Mesenchymal stem cell (in vitro differentiated cells and primary cell): ENCODE measurements around the gene HPCAL1.
A peak's percentile ranks its signal among the peaks of the same experiment; 100 is the strongest.

Experiments used
- DNase-seq: peaks from one replicate; pipeline ENCODE4 v3.0.0-alpha.2; 2013
- H2AFZ ChIP-seq: one replicate; pipeline ENCODE4 v1.6.1; 2013; ENCODE audit warnings: low read depth, mild to moderate bottlenecking, control low read depth, inconsistent platforms, low read length, moderate library complexity
- H2AK5ac ChIP-seq: 2 replicates; pipeline ENCODE4 v1.6.1; 2013; ENCODE audit warnings: low read length, moderate library complexity, mild to moderate bottlenecking, inconsistent platforms; ENCODE audit not compliant: severe bottlenecking
- H2BK120ac ChIP-seq: one replicate; pipeline ENCODE4 v1.6.1; 2013; ENCODE audit warnings: low read depth, mild to moderate bottlenecking, inconsistent platforms, low read length, moderate library complexity
- H2BK12ac ChIP-seq, 2 experiments: one replicate each; pipeline ENCODE4 v1.6.1; 2013; ENCODE audit warnings: inconsistent platforms in 2 of 2, low read length in 2 of 2, mild to moderate bottlenecking in 2 of 2, moderate library complexity in 2 of 2, control low read depth in 1 of 2
- H2BK15ac ChIP-seq: one replicate; pipeline ENCODE4 v1.6.1; 2013; ENCODE audit warnings: mild to moderate bottlenecking, low read depth, inconsistent platforms; ENCODE audit not compliant: poor library complexity, severe bottlenecking
- H2BK5ac ChIP-seq: 2 replicates; pipeline ENCODE4 v1.6.1; 2013; ENCODE audit warnings: low read depth, mild to moderate bottlenecking, low read length, control low read depth, inconsistent platforms; ENCODE audit not compliant: poor library complexity, severe bottlenecking
- H3K14ac ChIP-seq, 2 experiments: one replicate each; pipeline ENCODE4 v1.6.1; 2013; ENCODE audit warnings: inconsistent platforms in 2 of 2, low read length in 2 of 2, control low read depth in 1 of 2, mild to moderate bottlenecking in 1 of 2, moderate library complexity in 1 of 2
- H3K18ac ChIP-seq, 2 experiments: one replicate each; pipeline ENCODE4 v1.6.1; 2013; ENCODE audit warnings: inconsistent platforms in 2 of 2, low read length in 2 of 2, control low read depth in 1 of 2, low read depth in 1 of 2, mild to moderate bottlenecking in 1 of 2
- H3K23ac ChIP-seq, 2 experiments: one replicate each; pipeline ENCODE4 v1.6.1; 2013; ENCODE audit warnings: inconsistent platforms in 2 of 2, low read length in 2 of 2, mild to moderate bottlenecking in 2 of 2, moderate library complexity in 2 of 2, control low read depth in 1 of 2
- H3K27ac ChIP-seq: 2 replicates; pipeline ENCODE4 v1.5.1; 2013; ENCODE audit warnings: mild to moderate bottlenecking, moderate library complexity, low read length, control low read depth, inconsistent platforms; ENCODE audit not compliant: poor library complexity, severe bottlenecking
- H3K27me3 ChIP-seq, 2 experiments: 2 replicates each; pipeline versions ENCODE4 v1.6.1 to v1.7.0; 2013; ENCODE audit warnings: low read length in 2 of 2, mild to moderate bottlenecking in 2 of 2, moderate library complexity in 2 of 2, control low read depth in 1 of 2, inconsistent platforms in 1 of 2; ENCODE audit not compliant: control insufficient read depth in 1 of 2, insufficient read depth in 1 of 2
- H3K36me3 ChIP-seq, 2 experiments: 2 replicates each; pipeline versions ENCODE4 v1.6.1 to v1.7.0; 2013; ENCODE audit warnings: low read length in 2 of 2, control low read depth in 1 of 2, inconsistent platforms in 1 of 2, low read depth in 1 of 2, mild to moderate bottlenecking in 1 of 2; ENCODE audit not compliant: insufficient read depth in 2 of 2, control insufficient read depth in 1 of 2
- H3K4ac ChIP-seq, 2 experiments: one replicate each; pipeline ENCODE4 v1.6.1; 2013; ENCODE audit warnings: inconsistent platforms in 2 of 2, low read length in 2 of 2, mild to moderate bottlenecking in 2 of 2, moderate library complexity in 2 of 2, control low read depth in 1 of 2, low read depth in 1 of 2
- H3K4me1 ChIP-seq: 2 replicates; pipeline ENCODE4 v1.6.1; 2013; ENCODE audit warnings: low read depth, low read length, control low read depth; ENCODE audit not compliant: control insufficient read depth, insufficient read depth
- H3K4me2 ChIP-seq: 2 replicates; pipeline ENCODE4 v1.6.1; 2013; ENCODE audit warnings: low read length, mild to moderate bottlenecking, inconsistent platforms; ENCODE audit not compliant: poor library complexity, severe bottlenecking
- H3K4me3 ChIP-seq, 2 experiments: 2 replicates each; pipeline versions ENCODE4 v1.5.1 to v1.7.0; 2013; ENCODE audit warnings: low read length in 2 of 2, mild to moderate bottlenecking in 2 of 2, control low read depth in 1 of 2, low read depth in 1 of 2; ENCODE audit not compliant: insufficient read depth in 1 of 2
- H3K79me1 ChIP-seq: replicated peaks from 2 replicates; pipeline ENCODE4 v1.6.1; 2013; ENCODE audit warnings: mild to moderate bottlenecking, control low read depth, low read length, inconsistent platforms; ENCODE audit not compliant: poor library complexity, severe bottlenecking
- H3K9ac ChIP-seq: 2 replicates; pipeline ENCODE4 v1.7.0; 2013; ENCODE audit warnings: mild to moderate bottlenecking, low read length, moderate library complexity
- H3K9me3 ChIP-seq: 2 replicates; pipeline ENCODE4 v1.7.0; 2013; ENCODE audit warnings: mild to moderate bottlenecking, low read length; ENCODE audit not compliant: control insufficient read depth
- H4K8ac ChIP-seq: one replicate; pipeline ENCODE4 v1.6.1; 2013; ENCODE audit warnings: inconsistent platforms, mild to moderate bottlenecking, low read length, moderate library complexity
- H4K91ac ChIP-seq: one replicate; pipeline ENCODE4 v1.6.1; 2013; ENCODE audit warnings: mild to moderate bottlenecking, low read length, inconsistent platforms
- WGBS: methylation state at CpG from one replicate; pipeline ENCODE4 v1.1.7; 2013; ENCODE audit warnings: mixed read lengths; 5-methylcytosine and 5-hydroxymethylcytosine counted together

Gene HPCAL1

DNA sequence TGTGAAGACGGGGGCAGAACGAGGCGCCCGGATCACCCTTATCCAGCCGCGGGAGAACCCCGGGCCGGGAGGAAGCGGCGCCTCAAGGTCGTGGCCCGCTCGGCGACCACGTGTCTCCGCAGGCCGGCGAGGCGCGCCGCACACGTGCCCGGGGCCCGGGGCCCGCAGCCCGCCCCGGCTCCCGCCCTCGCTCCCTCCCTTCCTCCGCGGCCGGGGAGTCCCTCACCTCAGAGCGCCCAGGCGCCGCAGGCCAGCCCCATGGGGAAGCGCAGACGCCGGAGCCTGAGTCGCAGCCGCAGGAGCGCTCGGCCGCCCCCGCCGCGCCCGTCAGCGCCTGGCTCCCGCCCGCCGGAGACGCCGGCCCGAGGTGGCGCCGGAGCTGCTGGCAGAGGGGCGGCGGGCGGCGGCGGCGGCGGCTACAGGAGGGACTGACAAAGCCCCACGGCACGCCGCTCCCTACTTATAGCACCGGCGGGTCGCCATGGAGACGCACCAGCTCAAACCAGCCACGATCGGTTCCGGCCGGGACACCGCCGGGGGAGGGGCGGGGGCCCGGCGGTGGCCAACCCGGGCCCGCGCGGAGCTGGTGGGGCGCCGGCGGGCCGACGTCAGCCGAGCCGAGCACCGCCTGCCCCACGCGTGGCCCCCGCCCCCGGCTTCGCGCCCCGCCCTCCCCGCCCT lies 145.3 kb downstream of the HPCAL1 start, which contains the start of gene ODC1:
TSS of gene ODC1 (minus strand) at position 433 of the 681 bp plus-strand sequence. CDS start 3,295 bp downstream, outside the sequence.
- Histone ChIP-seq H2AK5ac (peak within 1 kb of the TSS; percentile 71), H2BK12ac (peak within 1 kb of the TSS; percentile 33 to 92), H2BK5ac (peak within 1 kb of the TSS; percentile 90), H3K4me2 (peak within 1 kb of the TSS; percentile 97), H2BK120ac (peak within 1 kb of the TSS; percentile 88), H3K9ac (peak within 1 kb of the TSS; percentile 97), H3K79me1 (peaks cover 11% of the 10 kb centered on the region), H3K23ac (no peak within 1 kb of the TSS), H3K27me3 (no peaks in the 10 kb centered on the region), H2AFZ (peak within 1 kb of the TSS; percentile 83), H3K36me3 (peaks cover 11 to 20% of the 10 kb centered on the region in 2 experiments), H4K8ac (peak within 1 kb of the TSS; percentile 89), H2BK15ac (peak within 1 kb of the TSS; percentile 74), H3K4ac (peak within 1 kb of the TSS; percentile 89 to 92), H3K9me3 (no peaks in the 10 kb centered on the region), H3K14ac (peak within 1 kb of the TSS in 1 of 2 experiments; percentile 70), H3K4me1 (peaks cover 18% of the 10 kb centered on the region), H3K18ac (peak within 1 kb of the TSS; percentile 91 to 95), H3K27ac (peak within 1 kb of the TSS; percentile 55), H3K4me3 (peak within 1 kb of the TSS; percentile 83 to 91), H4K91ac (peak within 1 kb of the TSS; percentile 93)
- under 1% methylated on average over 59 of the region's 99 CpGs for WGBS
- DNase-seq: peak; percentile 92

DNA sequence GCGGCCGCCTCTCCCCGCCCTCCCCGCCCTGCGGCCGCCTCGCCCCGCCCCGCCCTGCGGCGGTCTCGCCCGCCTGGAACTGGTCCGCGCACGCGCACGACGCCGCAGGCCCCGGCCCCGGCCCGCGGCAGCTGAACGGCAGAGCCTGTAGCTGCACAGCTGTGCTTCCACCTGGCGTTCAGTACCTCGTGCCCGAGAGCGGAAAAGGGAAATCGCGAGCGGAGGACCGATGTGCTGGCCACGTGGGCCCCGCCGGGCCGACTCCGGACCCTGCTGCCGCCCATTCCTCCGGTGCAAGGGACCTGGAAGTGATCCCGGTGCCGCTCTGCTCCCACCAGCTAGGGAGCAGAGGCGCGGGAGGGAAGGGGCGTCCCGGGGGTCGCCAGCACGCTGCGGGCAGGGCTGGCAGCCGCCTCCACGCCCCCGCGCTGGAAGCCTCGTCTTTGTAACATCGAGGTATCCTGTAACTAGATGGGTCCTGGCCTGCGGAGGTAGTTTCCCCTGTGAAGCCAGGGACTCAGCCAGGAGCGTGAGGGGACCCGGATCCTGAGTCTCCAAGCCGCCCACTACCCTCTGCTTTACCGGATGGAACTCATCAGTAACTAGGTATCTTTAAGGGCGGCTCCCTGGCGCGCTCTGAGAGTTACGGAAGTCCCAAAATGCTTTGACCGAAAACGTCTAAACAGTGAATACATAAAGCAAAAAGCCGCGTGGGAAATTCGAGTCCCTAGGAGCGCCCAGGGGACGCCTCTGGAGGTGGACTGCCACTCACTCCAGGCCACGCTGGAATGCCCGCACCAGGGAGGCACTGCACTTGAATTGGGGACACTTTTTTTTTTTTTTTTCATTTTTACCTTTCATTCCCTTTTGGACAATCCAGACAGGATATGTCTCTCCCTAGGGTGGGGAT lies 146.1 kb downstream of the HPCAL1 start:
- DNase-seq: peak; percentile 87
- Histone ChIP-seq H3K4ac (peak overlapping the region; percentile 89 to 92), H3K4me1 (peaks cover 18% of the 10 kb centered on the region), H3K4me2 (peak overlapping the region; percentile 97), H3K9me3 (no peaks in the 10 kb centered on the region), H3K36me3 (peaks cover 6 to 12% of the 10 kb centered on the region in 2 experiments), H4K91ac (peak overlapping the region; percentile 93), H2BK120ac (peak overlapping the region; percentile 68), H3K23ac (no peak overlapping the region), H2AFZ (peak overlapping the region; percentile 83), H3K79me1 (peaks cover 6% of the 10 kb centered on the region), H2BK12ac (peak overlapping the region; percentile 33 to 92), H3K9ac (peak overlapping the region; percentile 97), H3K27ac (peak overlapping the region; percentile 51), H2AK5ac (peak overlapping the region; percentile 71), H3K4me3 (peak overlapping the region; percentile 53 to 91), H3K27me3 (no peaks in the 10 kb centered on the region), H2BK15ac (peak overlapping the region; percentile 74), H4K8ac (peak overlapping the region; percentile 89), H2BK5ac (no peak overlapping the region), H3K18ac (peak overlapping the region; percentile 80 to 95), H3K14ac (no peak overlapping the region)
- WGBS: 2% methylated on average over 66 of the region's 73 CpGs

DNA sequence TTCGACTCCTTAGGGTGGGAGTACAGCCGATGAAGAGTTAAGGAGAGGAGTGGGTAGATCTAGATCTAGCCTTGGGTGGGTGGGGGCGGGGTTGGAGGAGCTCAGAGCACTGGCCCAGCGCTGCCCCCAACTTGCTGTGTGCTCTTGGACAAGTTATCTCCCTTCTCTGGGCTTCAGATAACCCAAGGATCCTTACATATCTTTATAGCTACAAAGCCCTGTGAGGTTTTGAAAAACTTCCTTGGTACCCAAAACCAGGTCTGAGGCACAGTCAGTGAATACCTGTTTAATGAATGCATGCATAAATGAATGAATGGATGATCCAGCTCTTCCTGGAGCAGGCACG lies 146.8 kb downstream of the HPCAL1 start:
- Histone ChIP-seq H3K27me3 (no peaks in the 10 kb centered on the region), H3K4me2 (peak overlapping the region; percentile 97), H3K27ac (no peak overlapping the region), H3K9ac (peak overlapping the region; percentile 97), H2AK5ac (peak overlapping the region; percentile 42), H4K8ac (no peak overlapping the region), H2BK15ac (no peak overlapping the region), H2BK12ac (no peak overlapping the region), H3K23ac (no peak overlapping the region), H3K18ac (no peak overlapping the region), H2BK5ac (no peak overlapping the region), H2AFZ (no peak overlapping the region), H3K4me1 (peaks cover 21% of the 10 kb centered on the region), H3K4ac (no peak overlapping the region), H2BK120ac (no peak overlapping the region), H3K36me3 (peaks cover 3 to 6% of the 10 kb centered on the region in 2 experiments), H4K91ac (no peak overlapping the region), H3K14ac (no peak overlapping the region), H3K4me3 (peak overlapping the region in 1 of 2 experiments; percentile 91), H3K79me1 (peaks cover 2% of the 10 kb centered on the region), H3K9me3 (no peaks in the 10 kb centered on the region)
- 72% methylated on average over 3 of the region's 5 CpGs for WGBS
- DNase-seq: no peak
